PFSK-1 (cell line): ENCODE data around the gene UNC45B.

Experiments
- POLR2AphosphoS5 ChIP-seq: IDR thresholded peaks from 2 replicates; pipeline ENCODE4 v1.6.1; 2012; ENCODE audit warnings: low read depth, mild to moderate bottlenecking, control low read depth, low read length, moderate library complexity
- SIN3A ChIP-seq: IDR thresholded peaks from 2 replicates; pipeline ENCODE4 v1.6.1; 2012; ENCODE audit warnings: mild to moderate bottlenecking, low read length, moderate library complexity, borderline replicate concordance; ENCODE audit not compliant: insufficient read depth
- TF ChIP-seq, protein P1 (sequence below), 2 experiments: IDR thresholded peaks; 2 replicates each; pipeline versions ENCODE4 v1.6.1 to v1.8.0; 2011 to 2012; ENCODE audit warnings: low read depth in 2 of 2, low read length in 2 of 2, control low read depth in 1 of 2, inconsistent platforms in 1 of 2, mild to moderate bottlenecking in 1 of 2, moderate library complexity in 1 of 2; ENCODE audit not compliant: insufficient read depth in 1 of 2

DNA sequence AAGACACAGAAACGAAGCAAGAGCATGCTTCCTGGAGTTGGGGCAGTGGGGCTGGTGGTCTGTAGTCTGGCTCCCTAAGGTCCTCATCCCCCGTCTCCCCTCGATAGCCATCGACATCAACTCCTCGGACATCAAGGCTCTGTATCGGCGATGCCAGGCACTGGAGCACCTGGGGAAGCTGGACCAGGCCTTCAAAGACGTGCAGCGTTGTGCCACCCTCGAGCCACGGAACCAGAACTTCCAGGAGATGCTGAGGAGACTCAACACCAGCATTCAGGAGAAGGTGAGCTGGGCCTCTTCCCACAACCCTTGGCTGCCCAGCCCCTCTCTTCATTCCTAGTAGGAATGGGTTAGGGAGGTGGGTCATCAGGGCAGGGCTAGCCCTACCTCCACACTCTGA lies 2.3 kb downstream of the UNC45B start:
- no peak for TF ChIP-seq POLR2AphosphoS5
- TF ChIP-seq, protein P1, sequence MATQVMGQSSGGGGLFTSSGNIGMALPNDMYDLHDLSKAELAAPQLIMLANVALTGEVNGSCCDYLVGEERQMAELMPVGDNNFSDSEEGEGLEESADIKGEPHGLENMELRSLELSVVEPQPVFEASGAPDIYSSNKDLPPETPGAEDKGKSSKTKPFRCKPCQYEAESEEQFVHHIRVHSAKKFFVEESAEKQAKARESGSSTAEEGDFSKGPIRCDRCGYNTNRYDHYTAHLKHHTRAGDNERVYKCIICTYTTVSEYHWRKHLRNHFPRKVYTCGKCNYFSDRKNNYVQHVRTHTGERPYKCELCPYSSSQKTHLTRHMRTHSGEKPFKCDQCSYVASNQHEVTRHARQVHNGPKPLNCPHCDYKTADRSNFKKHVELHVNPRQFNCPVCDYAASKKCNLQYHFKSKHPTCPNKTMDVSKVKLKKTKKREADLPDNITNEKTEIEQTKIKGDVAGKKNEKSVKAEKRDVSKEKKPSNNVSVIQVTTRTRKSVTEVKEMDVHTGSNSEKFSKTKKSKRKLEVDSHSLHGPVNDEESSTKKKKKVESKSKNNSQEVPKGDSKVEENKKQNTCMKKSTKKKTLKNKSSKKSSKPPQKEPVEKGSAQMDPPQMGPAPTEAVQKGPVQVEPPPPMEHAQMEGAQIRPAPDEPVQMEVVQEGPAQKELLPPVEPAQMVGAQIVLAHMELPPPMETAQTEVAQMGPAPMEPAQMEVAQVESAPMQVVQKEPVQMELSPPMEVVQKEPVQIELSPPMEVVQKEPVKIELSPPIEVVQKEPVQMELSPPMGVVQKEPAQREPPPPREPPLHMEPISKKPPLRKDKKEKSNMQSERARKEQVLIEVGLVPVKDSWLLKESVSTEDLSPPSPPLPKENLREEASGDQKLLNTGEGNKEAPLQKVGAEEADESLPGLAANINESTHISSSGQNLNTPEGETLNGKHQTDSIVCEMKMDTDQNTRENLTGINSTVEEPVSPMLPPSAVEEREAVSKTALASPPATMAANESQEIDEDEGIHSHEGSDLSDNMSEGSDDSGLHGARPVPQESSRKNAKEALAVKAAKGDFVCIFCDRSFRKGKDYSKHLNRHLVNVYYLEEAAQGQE (IDR thresholded peaks at IDR 0.05; ENCODE audit: insufficient read depth in 1 of 2, low read depth in 2 of 2, low read length in 2 of 2): no peak
- TF ChIP-seq SIN3A: no peak
